Smooth muscle cell (in vitro differentiated cells): ENCODE results near the gene SESN1. TPM values are rescaled to one million over a fixed set of nuclear protein-coding genes. Genes with fewer than 3 reads are reported as not detected.

ENCODE experiments used
- DNase-seq: peaks from one replicate; lab custom pipeline; 2025; ENCODE audit not compliant: unreplicated experiment; lab: John Stamatoyannopoulos, UW
- H2AFZ ChIP-seq: fragments of 200-600 bp; sonication (generic); 2 replicates; pipeline ENCODE4 v1.6.0; 2016; ENCODE audit warnings: antibody characterized with exemption, low read depth, mild to moderate bottlenecking
- H3F3A ChIP-seq: fragments of 200-600 bp; sonication (generic); 2 replicates; pipeline ENCODE4 v1.6.0; 2017; ENCODE audit warnings: antibody characterized with exemption, low read depth
- H3K27ac ChIP-seq: fragments of 200-600 bp; sonication (generic); 2 replicates; pipeline ENCODE4 v1.5.1; 2016; ENCODE audit warnings: low read depth, mild to moderate bottlenecking
- H3K27me3 ChIP-seq: fragments of 200-600 bp; sonication (generic); 2 replicates; pipeline ENCODE4 v1.6.1; 2016; ENCODE audit warnings: low read depth, mild to moderate bottlenecking
- H3K36me3 ChIP-seq: fragments of 200-600 bp; sonication (generic); 2 replicates; pipeline ENCODE4 v1.5.1; 2016; ENCODE audit warnings: low read depth
- H3K4me1 ChIP-seq: fragments of 200-600 bp; sonication (generic); 2 replicates; pipeline ENCODE4 v1.5.1; 2016; ENCODE audit warnings: low read depth
- H3K4me2 ChIP-seq: fragments of 200-600 bp; sonication (generic); 2 replicates; pipeline ENCODE4 v1.6.0; 2016; ENCODE audit warnings: mild to moderate bottlenecking
- H3K4me3 ChIP-seq: fragments of 200-600 bp; sonication (generic); 2 replicates; pipeline ENCODE4 v1.5.1; 2016; ENCODE audit warnings: mild to moderate bottlenecking
- H3K79me2 ChIP-seq: fragments of 200-600 bp; sonication (generic); 2 replicates; pipeline ENCODE4 v1.6.0; 2016; ENCODE audit warnings: low read depth, mild to moderate bottlenecking
- H3K9ac ChIP-seq: fragments of 200-600 bp; sonication (generic); 2 replicates; pipeline ENCODE4 v1.6.0; 2016; ENCODE audit warnings: low read depth
- H3K9me3 ChIP-seq: fragments of 200-600 bp; sonication (generic); replicated peaks from 2 replicates; pipeline ENCODE4 v1.5.1; 2016; ENCODE audit warnings: low read depth
- H4K20me1 ChIP-seq: fragments of 200-600 bp; sonication (generic); 2 replicates; pipeline ENCODE4 v1.6.0; 2016; ENCODE audit warnings: low read depth
- CTCF ChIP-seq: fragments of 200-600 bp; sonication (generic); IDR thresholded peaks from 2 replicates; pipeline ENCODE4 v1.5.1; 2017; ENCODE audit warnings: borderline replicate concordance, mild to moderate bottlenecking, antibody characterized with exemption; ENCODE audit not compliant: insufficient read depth, poor library complexity, severe bottlenecking
- WGBS: methylation state at CpG from one replicate; pipeline ENCODE4 v1.1.7; 2016; ENCODE audit warnings: low lambda C conversion rate; 5-methylcytosine and 5-hydroxymethylcytosine counted together
- polyA plus RNA-seq: library from polyadenylated mRNA; unstranded; fragments of >200 nt; fragmentation: Nextera tagmentation; extraction: Ambion mirVana; gene quantifications from 2 replicates; pipeline ENCODE4 v1.2.1, GENCODE V29; 2016
- total RNA-seq: library from RNA; depleted of rRNA; stranded (reverse); fragments of >200 nt; gene quantifications from 2 replicates; pipeline ENCODE4 v1.2.3, GENCODE V29; 2014

SESN1 gene
- total and polyA plus RNA-seq, 2 experiments from 2014 or later = 24.1 to 38.7 TPM

DNA sequence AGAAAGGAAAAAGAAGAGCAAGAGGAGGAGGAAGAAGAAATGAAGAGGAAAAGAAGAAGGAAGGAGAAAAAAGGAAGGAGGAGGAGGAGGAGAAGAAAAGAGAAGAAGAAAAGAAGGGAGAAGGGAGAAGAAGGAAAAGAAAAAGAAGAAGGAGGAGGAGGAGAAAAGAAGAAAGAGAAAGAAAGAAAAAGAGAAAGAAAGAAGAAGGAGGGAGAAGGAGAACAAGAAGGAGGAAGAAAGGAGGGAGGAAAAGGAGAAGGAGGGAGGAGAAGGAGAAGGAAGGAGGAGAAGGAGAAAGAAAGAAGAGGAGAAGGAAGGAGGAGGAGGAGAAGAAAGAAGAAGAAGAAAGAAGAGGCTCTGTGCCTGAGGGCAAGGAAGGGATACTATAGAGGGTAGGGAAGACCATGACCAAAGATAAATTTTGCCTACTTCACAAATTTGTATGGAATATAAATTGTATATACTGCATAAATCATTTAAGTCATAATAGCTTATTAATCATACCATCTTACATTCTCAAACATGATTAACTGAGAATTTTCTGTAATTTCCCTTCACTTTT, 55.7 kb downstream of the SESN1 start:
- Histone ChIP-seq H3F3A (no peaks in the 10 kb centered on the region), H3K9me3 (no peaks in the 10 kb centered on the region), H4K20me1 (peaks cover 5% of the 10 kb centered on the region), H3K27me3 (no peaks in the 10 kb centered on the region), H3K36me3 (no peaks in the 10 kb centered on the region), H3K4me2 (no peak overlapping the region), H2AFZ (no peak overlapping the region), H3K27ac (no peak overlapping the region), H3K4me1 (no peaks in the 10 kb centered on the region), H3K79me2 (peaks cover 14% of the 10 kb centered on the region), H3K4me3 (no peak overlapping the region), H3K9ac (no peak overlapping the region)
- TF ChIP-seq CTCF = no peak
- DNase-seq = no peak

DNA sequence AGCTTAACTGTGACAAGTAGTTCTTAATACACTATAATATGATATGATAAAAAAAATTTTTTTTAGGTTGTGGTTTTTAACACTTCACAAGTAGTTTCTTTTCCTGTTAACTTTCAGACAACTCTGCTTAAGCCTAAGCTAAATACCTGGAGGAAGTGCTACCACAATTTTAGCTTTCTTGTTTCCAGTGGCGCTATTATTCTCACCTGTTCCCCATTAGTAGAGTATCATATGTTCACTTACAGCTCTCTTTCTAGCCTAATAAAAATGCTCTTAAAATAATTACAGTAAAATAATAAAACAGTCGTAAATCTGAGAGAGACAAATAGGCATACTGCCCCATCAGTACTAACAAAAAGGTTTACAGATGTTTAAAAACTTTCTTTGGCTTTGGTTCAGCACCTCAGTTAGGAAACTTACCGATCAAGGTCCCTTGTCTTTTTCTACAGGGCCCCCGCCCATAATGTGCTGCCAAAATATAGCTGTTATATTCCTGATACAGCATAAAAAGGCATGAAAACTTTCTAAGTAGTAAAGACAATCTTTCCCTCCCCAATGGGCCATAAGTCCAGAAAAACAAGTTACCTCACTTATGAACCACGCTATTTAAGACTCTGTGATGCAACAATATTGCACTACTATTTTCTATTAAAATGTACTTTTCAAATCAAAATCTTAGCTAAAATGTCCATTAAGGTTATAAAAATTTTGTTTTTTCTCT, 57.9 kb downstream of the SESN1 start:
- peaks cover 2% of the 10 kb centered on the region for H3K79me2 ChIP-seq
- H3K36me3 ChIP-seq = no peaks in the 10 kb centered on the region
- 90% methylated on average over 5 of the region's 5 CpGs for WGBS
- no peak overlapping the region for H3K9ac ChIP-seq
- no peak overlapping the region for H3K27ac ChIP-seq
- no peak for TF ChIP-seq CTCF
- no peak overlapping the region for H3K4me3 ChIP-seq
- H3K27me3 ChIP-seq = no peaks in the 10 kb centered on the region
- no peak overlapping the region for H2AFZ ChIP-seq
- DNase-seq = no peak
- H4K20me1 ChIP-seq = peaks cover 5% of the 10 kb centered on the region
- no peaks in the 10 kb centered on the region for H3K4me1 ChIP-seq
- H3F3A ChIP-seq = no peaks in the 10 kb centered on the region
- H3K9me3 ChIP-seq = no peaks in the 10 kb centered on the region
- no peak overlapping the region for H3K4me2 ChIP-seq

- no peaks in the 10 kb centered on the region for H3K9me3 ChIP-seq
- H2AFZ ChIP-seq = no peak overlapping the region
- H3K9ac ChIP-seq = no peak overlapping the region
- no peak overlapping the region for H3K4me3 ChIP-seq
- no peak for TF ChIP-seq CTCF
- no peaks in the 10 kb centered on the region for H3F3A ChIP-seq
- H3K4me2 ChIP-seq = no peak overlapping the region
- H3K27me3 ChIP-seq = no peaks in the 10 kb centered on the region
- DNase-seq = no peak
- H3K4me1 ChIP-seq = no peaks in the 10 kb centered on the region
- no peak overlapping the region for H3K27ac ChIP-seq
- 21% methylated on average over 1 of the region's 1 CpG for WGBS
- H4K20me1 ChIP-seq = peaks cover 5% of the 10 kb centered on the region
- H3K79me2 ChIP-seq = peaks cover 3% of the 10 kb centered on the region
- H3K36me3 ChIP-seq = no peaks in the 10 kb centered on the region
Measured at GRCh38 chr6:109034526-109034925, 60.1 kb downstream of the SESN1 start.

- DNase-seq = no peak
- Histone ChIP-seq H3K4me2 (no peak overlapping the region), H3K27ac (no peak overlapping the region), H2AFZ (no peak overlapping the region), H3K9me3 (no peaks in the 10 kb centered on the region), H3K4me3 (no peak overlapping the region), H3K27me3 (no peaks in the 10 kb centered on the region), H4K20me1 (peaks cover 1% of the 10 kb centered on the region), H3K79me2 (peaks cover 3% of the 10 kb centered on the region), H3K4me1 (no peaks in the 10 kb centered on the region), H3K36me3 (no peaks in the 10 kb centered on the region), H3K9ac (no peak overlapping the region), H3F3A (no peaks in the 10 kb centered on the region)
- TF ChIP-seq CTCF = no peak
- 44% methylated on average over 2 of the region's 2 CpGs for WGBS
Measured at GRCh38 chr6:109033655-109034054, 61.0 kb downstream of the SESN1 start.
